Activated gamma-delta T cell treated with Interleukin-2 at 50 U/mL for 16 hours (primary cell): Measurements from ENCODE around the gene FUCA2.
A peak's percentile ranks its signal among the peaks of the same experiment; 100 is the strongest.
"Not testable (repeated sequence)": the region's sequence is repeated elsewhere in the genome, so short reads cannot be mapped to it uniquely, and the experiment has no call there.

Experiments
- DNase-seq: peaks from one replicate; pipeline ENCODE4 v3.0.0-alpha.2; 2020

FUCA2 gene

GRCh38 chr6:143490775-143491174, 20.7 kb downstream of the FUCA2 start:
- DNase-seq, result no peak

- DNase-seq, result no peak
These were observed 21.3 kb downstream of the FUCA2 start for GRCh38 chr6:143490244-143490643.

GRCh38 chr6:143486752-143487151, 24.8 kb downstream of the FUCA2 start:
- no peak for DNase-seq

GRCh38 chr6:143485967-143486366, 25.6 kb downstream of the FUCA2 start:
- no peak for DNase-seq

GRCh38 chr6:143482593-143482992, 28.9 kb downstream of the FUCA2 start:
- no peak for DNase-seq

GRCh38 chr6:143478479-143479062, 32.9 kb downstream of the FUCA2 start:
- DNase-seq, result no peak

- DNase-seq, result no peak
These were observed 35.0 kb downstream of the FUCA2 start for GRCh38 chr6:143476545-143476944.

- DNase-seq, result no peak
These were observed 39.7 kb downstream of the FUCA2 start for GRCh38 chr6:143471822-143472221.

- DNase-seq, result not testable (repeated sequence)
These were observed 42.7 kb downstream of the FUCA2 start for GRCh38 chr6:143468823-143469222.

GRCh38 chr6:143468026-143468425, 43.5 kb downstream of the FUCA2 start:
- no peak for DNase-seq

GRCh38 chr6:143465546-143465945, 46.0 kb downstream of the FUCA2 start:
- no peak for DNase-seq

GRCh38 chr6:143457563-143458359, 53.8 kb downstream of the FUCA2 start:
- DNase-seq, result no peak

- no peak for DNase-seq
These were observed 60.0 kb downstream of the FUCA2 start for GRCh38 chr6:143451531-143451930.

GRCh38 chr6:143450453-143451371, 60.8 kb downstream of the FUCA2 start, which contains the start of the genes ADAT2 and PEX3:
ADAT2 (minus strand) TSS chr6:143450695; CDS start chr6:143450658, 37 bp downstream.
PEX3 (plus strand) TSS chr6:143450805; CDS start chr6:143451043, 238 bp downstream.
- DNase-seq, result peak; percentile 88

GRCh38 chr6:143449714-143450452, 61.6 kb downstream of the FUCA2 start:
- peak; percentile 36 for DNase-seq

- DNase-seq, result no peak
These were observed 62.3 kb downstream of the FUCA2 start for GRCh38 chr6:143449082-143449713.

- not testable (repeated sequence) for DNase-seq
These were observed 63.7 kb downstream of the FUCA2 start for GRCh38 chr6:143447865-143448264.
